IMR-90 (cell line): ENCODE measurements around the gene TBC1D1. TPM values are rescaled to one million over a fixed set of nuclear protein-coding genes. Genes with fewer than 3 reads are reported as not detected.
A peak's percentile ranks its signal among the peaks of the same experiment; 100 is the strongest.

Experiments used
- ATAC-seq: fragments of 200-7000 bp; cut with Tn5 transposase; 2 replicates; pipeline ENCODE4 v1.9.1; 2020; ENCODE audit warnings: low read depth, mild to moderate bottlenecking, moderate library complexity
- BruUV-seq: library from RNA; stranded (reverse); fragments of 400-500 nt; replicated peaks from 2 replicates; lab custom pipeline; 2021; lab: Mats Ljungman, UMichigan
- CTCF ChIA-PET: fragments of 300-600 bp; formaldehyde crosslinking; extraction: SDS; loops from one replicate; lab custom pipeline; 2021; ENCODE audit warnings: antibody characterized with exemption; lab: Yijun Ruan, JAX
- POLR2A ChIA-PET: fragments of 300-600 bp; sonication (Branson Sonifier 250); formaldehyde crosslinking; loops from one replicate; lab custom pipeline; 2022; ENCODE audit warnings: antibody characterized with exemption; ENCODE audit not compliant: unreplicated experiment; lab: Charles Lee
- DNase-seq: peaks from one replicate; pipeline ENCODE4 v3.0.0; 2013
- H2AFZ ChIP-seq: replicated peaks from 2 replicates; pipeline ENCODE3; 2013; ENCODE audit warnings: low read length, mild to moderate bottlenecking; ENCODE audit not compliant: poor library complexity
- H2AK5ac ChIP-seq: 2 replicates; pipeline ENCODE4 v1.6.1; 2013; ENCODE audit warnings: low read depth, low read length, inconsistent platforms
- H2AK9ac ChIP-seq: replicated peaks from 2 replicates; pipeline ENCODE3; 2013; ENCODE audit warnings: mild to moderate bottlenecking, low read depth, low read length, moderate library complexity; ENCODE audit not compliant: poor library complexity
- H2BK120ac ChIP-seq: 2 replicates; pipeline ENCODE4 v1.6.1; 2013; ENCODE audit warnings: low read depth, low read length, inconsistent platforms
- H2BK15ac ChIP-seq: 3 replicates; pipeline ENCODE4 v1.6.1; 2013; ENCODE audit warnings: low read depth, low read length, inconsistent platforms
- H2BK20ac ChIP-seq: 2 replicates; pipeline ENCODE4 v1.6.1; 2013; ENCODE audit warnings: low read depth, mild to moderate bottlenecking, inconsistent platforms, low read length, moderate library complexity
- H2BK5ac ChIP-seq: 2 replicates; pipeline ENCODE4 v1.6.1; 2013; ENCODE audit warnings: mild to moderate bottlenecking, low read depth, low read length, inconsistent platforms; ENCODE audit not compliant: poor library complexity, severe bottlenecking
- H3K14ac ChIP-seq: replicated peaks from 2 replicates; pipeline ENCODE4 v1.6.1; 2013; ENCODE audit warnings: low read depth, low read length, inconsistent platforms
- H3K18ac ChIP-seq: 2 replicates; pipeline ENCODE4 v1.6.1; 2013; ENCODE audit warnings: low read depth, low read length, control low read depth
- H3K23ac ChIP-seq: 2 replicates; pipeline ENCODE4 v1.6.1; 2013; ENCODE audit warnings: low read depth, low read length, inconsistent platforms
- H3K27ac ChIP-seq: 2 replicates; pipeline ENCODE4 v1.5.1; 2013; ENCODE audit warnings: mild to moderate bottlenecking, control low read depth, low read length; ENCODE audit not compliant: insufficient read depth
- H3K27me3 ChIP-seq: 2 replicates; pipeline ENCODE4 v1.6.1; 2013; ENCODE audit warnings: low read length; ENCODE audit not compliant: control insufficient read depth, insufficient read depth
- H3K36me3 ChIP-seq: 2 replicates; pipeline ENCODE4 v1.6.1; 2013; ENCODE audit warnings: low read length, mixed read lengths; ENCODE audit not compliant: control insufficient read depth, insufficient read depth
- H3K4ac ChIP-seq: 2 replicates; pipeline ENCODE4 v1.6.1; 2013; ENCODE audit warnings: low read depth, low read length, inconsistent platforms
- H3K4me1 ChIP-seq: 2 replicates; pipeline ENCODE4 v1.6.1; 2013; ENCODE audit warnings: low read length, mixed read lengths; ENCODE audit not compliant: control insufficient read depth, insufficient read depth
- H3K4me2 ChIP-seq: 2 replicates; pipeline ENCODE4 v1.6.1; 2013; ENCODE audit warnings: low read depth, mild to moderate bottlenecking, control low read depth, low read length, moderate library complexity
- H3K4me3 ChIP-seq: 2 replicates; pipeline ENCODE4 v1.5.1; 2013; ENCODE audit warnings: low read depth, mild to moderate bottlenecking, control low read depth, low read length, moderate library complexity; ENCODE audit not compliant: insufficient read depth
- H3K56ac ChIP-seq: 2 replicates; pipeline ENCODE4 v1.6.1; 2013; ENCODE audit warnings: low read length, inconsistent platforms; ENCODE audit not compliant: insufficient read depth; ENCODE audit errors: extremely low read depth
- H3K79me1 ChIP-seq, 2 experiments: 2 replicates each; pipeline ENCODE4 v1.6.1; 2013; ENCODE audit warnings: low read length in 2 of 2, inconsistent platforms in 1 of 2, low read depth in 1 of 2
- H3K9ac ChIP-seq: 2 replicates; pipeline ENCODE4 v1.6.1; 2013; ENCODE audit warnings: low read depth, low read length, control low read depth
- H3K9me1 ChIP-seq: 2 replicates; pipeline ENCODE4 v1.6.1; 2013; ENCODE audit warnings: low read length, inconsistent platforms; ENCODE audit not compliant: insufficient read depth
- H3K9me3 ChIP-seq: 2 replicates; pipeline ENCODE4 v1.6.1; 2013; ENCODE audit warnings: low read length; ENCODE audit not compliant: control insufficient read depth, insufficient read depth
- H4K20me1 ChIP-seq: 2 replicates; pipeline ENCODE4 v1.6.1; 2013; ENCODE audit warnings: low read length, inconsistent platforms; ENCODE audit not compliant: insufficient read depth
- H4K5ac ChIP-seq: 2 replicates; pipeline ENCODE4 v1.6.1; 2013; ENCODE audit warnings: mild to moderate bottlenecking, low read depth, low read length, control low read depth
- H4K8ac ChIP-seq, 2 experiments: 2 replicates each; pipeline ENCODE4 v1.6.1; 2013; ENCODE audit warnings: low read depth in 2 of 2, low read length in 2 of 2, control low read depth in 1 of 2, inconsistent platforms in 1 of 2
- H4K91ac ChIP-seq: 2 replicates; pipeline ENCODE4 v1.6.1; 2013; ENCODE audit warnings: low read depth, low read length, inconsistent platforms; ENCODE audit not compliant: insufficient read depth
- BHLHE40 ChIP-seq: fragments of 150-350 bp; IDR thresholded peaks from 2 replicates; pipeline ENCODE4 v1.6.1; 2016; ENCODE audit warnings: mild to moderate bottlenecking, low read depth, low read length
- CHD1 ChIP-seq: IDR thresholded peaks from 2 replicates; pipeline ENCODE4 v1.6.1; 2012; ENCODE audit warnings: low read depth, low read length, improper control_type of control experiment
- CTCF ChIP-seq: conservative IDR thresholded peaks from 2 replicates; pipeline ENCODE4 v1.5.1; 2012; ENCODE audit warnings: mild to moderate bottlenecking, low read depth, low read length, improper control_type of control experiment
- ELK1 ChIP-seq: fragments of 150-350 bp; IDR thresholded peaks from 2 replicates; pipeline ENCODE4 v1.6.1; 2016; ENCODE audit warnings: low read depth, mild to moderate bottlenecking, low read length, moderate library complexity, borderline replicate concordance
- FOS ChIP-seq: fragments of 150-350 bp; IDR thresholded peaks from 2 replicates; pipeline ENCODE4 v1.6.1; 2016; ENCODE audit warnings: low read depth, low read length
- MAFK ChIP-seq: IDR thresholded peaks from 2 replicates; pipeline ENCODE4 v1.6.1; 2012; ENCODE audit warnings: low read depth, low read length, improper control_type of control experiment
- MAZ ChIP-seq: IDR thresholded peaks from 2 replicates; pipeline ENCODE4 v1.6.1; 2012; ENCODE audit warnings: low read depth, mild to moderate bottlenecking, low read length, improper control_type of control experiment, moderate library complexity, borderline replicate concordance
- MXI1 ChIP-seq: IDR thresholded peaks from 2 replicates; pipeline ENCODE4 v1.6.1; 2012; ENCODE audit warnings: low read depth, mild to moderate bottlenecking, low read length, moderate library complexity, borderline replicate concordance
- NFE2L2 ChIP-seq: fragments of 150-350 bp; IDR thresholded peaks from 2 replicates; pipeline ENCODE4 v1.6.1; 2016; ENCODE audit warnings: low read depth, mild to moderate bottlenecking, low read length
- POLR2A ChIP-seq: IDR thresholded peaks from 2 replicates; pipeline ENCODE4 v1.6.1; 2012; ENCODE audit warnings: mild to moderate bottlenecking, low read depth, low read length
- RAD21 ChIP-seq: IDR thresholded peaks from 2 replicates; pipeline ENCODE4 v1.6.1; 2012; ENCODE audit warnings: low read length, improper control_type of control experiment
- RCOR1 ChIP-seq: IDR thresholded peaks from 2 replicates; pipeline ENCODE4 v1.6.1; 2012; ENCODE audit warnings: mild to moderate bottlenecking, low read length, improper control_type of control experiment; ENCODE audit not compliant: insufficient replicate concordance
- RFX5 ChIP-seq: IDR thresholded peaks from 2 replicates; pipeline ENCODE4 v1.8.0; 2012; ENCODE audit warnings: low read depth, mild to moderate bottlenecking, low read length, moderate library complexity
- SMC3 ChIP-seq: fragments of 150-350 bp; IDR thresholded peaks from 2 replicates; pipeline ENCODE4 v1.6.1; 2016; ENCODE audit warnings: low read depth, mild to moderate bottlenecking, antibody characterized with exemption, low read length, moderate library complexity
- WGBS, 2 experiments: methylation state at CpG; one replicate each; pipeline versions ENCODE4 v1.1.5 to v1.1.7; 2013; ENCODE audit warnings: missing lambda C conversion rate in 2 of 2; ENCODE audit not compliant: insufficient read length in 1 of 2; ENCODE audit errors: extremely low coverage in 2 of 2; 5-methylcytosine and 5-hydroxymethylcytosine counted together
- dilution Hi-C: fragments of 300-500 bp; cut with HindIII; formaldehyde crosslinking; loops from one replicate; pipeline ENCODE4 v1.14.3; 2018; ENCODE audit warnings: low sequenced_read_pairs; ENCODE audit not compliant: unreplicated experiment
- in situ Hi-C: fragments of 300-500 bp; cut with MboI; formaldehyde crosslinking; loops from 3 replicates; pipeline ENCODE4 v1.14.3; 2019; ENCODE audit warnings: low sequenced_read_pairs, inconsistent platforms, mixed read lengths
- intact Hi-C: fragments of 100-400 bp; cut with micrococcal nuclease; formaldehyde crosslinking; loops from 2 replicates; pipeline ENCODE4 v1.10.0; 2022
- polyA plus RNA-seq, 3 experiments: library from polyadenylated mRNA; depleted of rRNA; stranded (reverse); fragments of >200 nt; gene quantifications; 2 replicates each; pipeline ENCODE4 v1.2.3, GENCODE V29; 2012; ENCODE audit warnings: low replicate concordance in 1 of 3
- total RNA-seq: library from RNA; depleted of rRNA; stranded (reverse); fragments of >200 nt; gene quantifications from 2 replicates; pipeline ENCODE4 v1.2.3, GENCODE V29; 2012

TBC1D1 gene
- total and polyA plus RNA-seq, 2 of the 4 experiments (the other 2 are of a cell fraction), result 42.4 to 104 TPM

DNA sequence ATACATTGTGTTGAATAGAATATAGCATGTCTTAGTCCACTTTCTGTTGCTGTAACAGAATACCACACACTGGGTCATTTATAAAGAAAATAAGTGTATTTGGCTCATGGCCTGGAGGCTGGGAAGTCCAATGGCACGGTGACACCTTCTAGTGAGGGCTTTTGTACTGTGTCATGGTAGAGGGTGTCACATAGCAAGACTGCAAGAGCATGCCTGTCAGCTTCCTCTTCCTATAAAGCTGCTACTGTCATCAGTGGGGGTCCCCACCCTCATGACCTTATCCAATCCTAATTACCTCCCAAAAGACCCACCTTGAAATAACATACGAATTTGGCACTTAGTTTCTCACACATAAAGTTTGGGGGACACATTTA lies 262.5 kb downstream of the TBC1D1 start:
- in situ Hi-C loops, result no loop called here
- peak overlapping the region; percentile 36; the same call in 1 of the 2 replicates for H4K91ac ChIP-seq
- peak overlapping the region; percentile 77; the same call in 1 of the 2 replicates for H2AK5ac ChIP-seq
- H2AK9ac ChIP-seq, result no peak overlapping the region
- intact Hi-C loops, result no loop called here
- ATAC-seq, result no peak
- dilution Hi-C loops, result no loop called here
- H3K9me1 ChIP-seq, result peaks cover 21% of the 10 kb centered on the region
- no peak overlapping the region for H3K9ac ChIP-seq
- H4K20me1 ChIP-seq, result no peaks in the 10 kb centered on the region
- ChIA-PET CTCF (no interaction called here), POLR2A (no interaction called here)
- peak overlapping the region; percentile 46; the same call in 1 of the 2 replicates for H2BK20ac ChIP-seq
- no CpG with 5 or more reads among the region's 2 CpGs for WGBS, 2 experiments
- H2BK15ac ChIP-seq, result no peak overlapping the region
- no peaks in the 10 kb centered on the region for H3K36me3 ChIP-seq
- H3K9me3 ChIP-seq, result no peaks in the 10 kb centered on the region
- H3K79me1 ChIP-seq, result no peaks in the 10 kb centered on the region; a peak in 1 of 4 replicates
- peak overlapping the region; percentile 76 for H3K4ac ChIP-seq
- H3K27ac ChIP-seq, result no peak overlapping the region
- H2AFZ ChIP-seq, result no peak overlapping the region
- no TSS peak for BruUV-seq
- H3K23ac ChIP-seq, result no peak overlapping the region
- H3K27me3 ChIP-seq, result no peaks in the 10 kb centered on the region
- H3K4me1 ChIP-seq, result peaks cover 23% of the 10 kb centered on the region
- no peak for DNase-seq
- H2BK120ac ChIP-seq, result 0 out of 2 replicates have a peak overlapping the region, but pooled peaks have one; percentile 38
- no peak overlapping the region for H3K18ac ChIP-seq
- H4K5ac ChIP-seq, result no peak overlapping the region
- no peak overlapping the region for H4K8ac ChIP-seq
- H3K14ac ChIP-seq, result 0 out of 2 replicates have a peak overlapping the region, but pooled peaks have one; percentile 50
- H3K4me3 ChIP-seq, result no peak overlapping the region
- H3K4me2 ChIP-seq, result no peak overlapping the region
- H3K56ac ChIP-seq, result no peak overlapping the region
- TF ChIP-seq RAD21 (no peak), CHD1 (no peak), MAZ (no peak), CTCF (no peak), SMC3 (no peak), RFX5 (no peak), MXI1 (no peak), RCOR1 (no peak), ELK1 (no peak), BHLHE40 (no peak), NFE2L2 (no peak), POLR2A (no peak), MAFK (no peak), FOS (no peak)
- no peak overlapping the region for H2BK5ac ChIP-seq
